Skeletal muscle satellite cell (primary cell): ENCODE data around the gene TMPRSS5. TPM values are rescaled to one million over a fixed set of nuclear protein-coding genes. Genes with fewer than 3 reads are reported as not detected.

ENCODE experiments used
- H3K27me3 ChIP-seq: 2 replicates; pipeline ENCODE4 v1.7.0; 2013; ENCODE audit warnings: low read length; ENCODE audit not compliant: control insufficient read depth, insufficient read depth
- H3K36me3 ChIP-seq: 2 replicates; pipeline ENCODE4 v1.7.0; 2013; ENCODE audit warnings: mild to moderate bottlenecking, control low read depth, low read length; ENCODE audit not compliant: insufficient read depth
- H3K4me1 ChIP-seq: 2 replicates; pipeline ENCODE4 v1.7.0; 2013; ENCODE audit warnings: low read length; ENCODE audit not compliant: control insufficient read depth, insufficient read depth
- H3K4me2 ChIP-seq: 2 replicates; pipeline ENCODE4 v1.7.0; 2013; ENCODE audit warnings: mild to moderate bottlenecking, low read length
- H3K4me3 ChIP-seq: 2 replicates; pipeline ENCODE4 v1.7.0; 2013; ENCODE audit warnings: low read length
- H3K9ac ChIP-seq: 2 replicates; pipeline ENCODE4 v1.7.0; 2013; ENCODE audit warnings: mild to moderate bottlenecking, low read depth, low read length, moderate library complexity
- H3K9me3 ChIP-seq: replicated peaks from 2 replicates; pipeline ENCODE4 v1.7.0; 2013; ENCODE audit warnings: mild to moderate bottlenecking, control low read depth, low read length
- total RNA-seq: library from RNA; depleted of rRNA; stranded (reverse); fragments of >200 nt; gene quantifications from 2 replicates; pipeline ENCODE4 v1.2.3, GENCODE V29; 2012; rRNA removed

The TMPRSS5 gene
- 0.22 TPM in 1 of 2 replicates, not detected in the other for total RNA-seq

DNA sequence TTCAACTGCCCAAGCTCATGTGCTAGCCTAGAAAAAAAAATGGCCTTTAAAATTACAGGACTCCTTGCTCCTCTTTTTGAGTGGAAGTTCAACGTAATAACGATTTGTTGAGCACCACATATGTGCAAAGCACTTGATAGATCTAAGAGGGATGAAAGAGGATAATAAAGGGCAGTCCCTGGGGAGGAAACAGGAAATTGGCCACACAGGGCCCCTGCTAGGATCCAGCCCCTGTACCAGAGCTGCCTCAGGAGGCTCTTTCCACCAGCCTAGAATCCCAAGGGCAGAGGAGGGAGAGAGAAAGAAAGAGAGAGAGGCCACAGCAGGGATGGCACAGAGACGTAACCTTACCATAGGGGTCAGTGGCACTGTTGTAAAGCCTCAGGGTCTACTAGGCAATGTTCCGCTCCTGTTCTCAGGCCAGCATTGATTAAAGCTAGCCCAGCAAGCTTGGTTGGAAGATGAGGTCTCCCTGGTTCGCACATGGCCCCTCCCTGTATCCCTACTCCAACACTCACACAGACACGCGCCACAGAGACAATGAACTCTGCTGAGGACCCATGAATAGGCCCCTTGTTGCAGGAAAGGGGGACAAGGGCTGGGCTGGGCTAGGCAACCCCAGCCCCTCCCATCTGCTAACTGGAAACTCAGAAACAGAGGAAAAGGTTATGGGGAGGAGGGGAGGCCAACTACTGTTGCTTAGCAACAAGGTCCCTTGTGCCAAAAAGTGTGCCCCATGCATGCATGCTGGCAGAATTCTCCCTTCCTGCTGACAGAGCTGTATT lies at the start of gene TMPRSS5:
Gene TMPRSS5 (minus strand): TSS at position 438 of the 785 bp plus-strand sequence. CDS start 84 bp downstream, at position 354.
- Histone ChIP-seq H3K36me3 (no peaks in the 10 kb centered on the region), H3K27me3 (no peaks in the 10 kb centered on the region), H3K4me3 (no peak within 1 kb of the TSS), H3K9ac (no peak within 1 kb of the TSS), H3K9me3 (no peaks in the 10 kb centered on the region), H3K4me2 (no peak within 1 kb of the TSS), H3K4me1 (no peaks in the 10 kb centered on the region)

DNA sequence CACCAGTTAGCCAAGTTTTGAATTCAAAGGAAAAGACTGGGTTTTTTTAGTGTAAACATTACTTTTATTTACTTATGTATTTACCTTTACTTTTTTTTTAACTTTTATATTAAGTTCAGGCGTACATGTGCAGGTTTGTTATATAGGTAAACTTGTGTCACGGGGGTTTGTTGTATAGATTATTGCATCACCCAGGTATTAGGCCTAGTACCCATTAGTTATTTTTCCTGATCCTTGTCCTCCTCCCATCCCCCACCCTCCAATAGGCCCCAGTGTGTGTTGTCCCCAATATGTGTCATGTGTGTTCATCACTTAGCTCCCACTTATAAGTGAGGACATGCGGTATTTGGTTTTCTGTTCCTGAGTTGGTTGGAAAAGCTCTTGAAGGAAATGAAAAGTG lies 46.8 kb upstream of the TMPRSS5 start:
- Histone ChIP-seq H3K4me1 (no peaks in the 10 kb centered on the region), H3K9me3 (no peaks in the 10 kb centered on the region), H3K27me3 (no peaks in the 10 kb centered on the region), H3K9ac (no peak overlapping the region), H3K4me3 (no peak overlapping the region), H3K36me3 (peaks cover 26% of the 10 kb centered on the region), H3K4me2 (no peak overlapping the region)

DNA sequence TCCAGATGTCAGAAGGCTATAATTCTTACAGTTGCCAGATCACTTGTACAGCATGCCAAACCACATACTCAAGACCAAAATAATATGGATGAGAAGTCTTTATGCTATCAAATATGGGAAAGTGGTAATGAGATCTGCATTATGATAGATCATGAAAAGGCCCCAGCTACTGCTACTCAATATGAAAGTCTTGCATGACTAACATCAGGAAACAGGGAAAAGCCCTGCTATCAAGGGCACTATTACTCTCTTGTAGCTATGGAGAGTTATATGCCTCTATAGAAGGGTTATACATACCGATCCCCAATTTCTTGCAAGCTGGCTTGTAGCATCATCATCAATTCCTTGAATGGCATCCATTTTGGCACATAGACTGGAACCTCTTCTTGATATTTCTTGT lies 30.2 kb upstream of the TMPRSS5 start:
- Histone ChIP-seq H3K4me3 (no peak overlapping the region), H3K36me3 (peaks cover 49% of the 10 kb centered on the region), H3K9ac (no peak overlapping the region), H3K9me3 (no peaks in the 10 kb centered on the region), H3K27me3 (no peaks in the 10 kb centered on the region), H3K4me1 (no peaks in the 10 kb centered on the region), H3K4me2 (no peak overlapping the region)

DNA sequence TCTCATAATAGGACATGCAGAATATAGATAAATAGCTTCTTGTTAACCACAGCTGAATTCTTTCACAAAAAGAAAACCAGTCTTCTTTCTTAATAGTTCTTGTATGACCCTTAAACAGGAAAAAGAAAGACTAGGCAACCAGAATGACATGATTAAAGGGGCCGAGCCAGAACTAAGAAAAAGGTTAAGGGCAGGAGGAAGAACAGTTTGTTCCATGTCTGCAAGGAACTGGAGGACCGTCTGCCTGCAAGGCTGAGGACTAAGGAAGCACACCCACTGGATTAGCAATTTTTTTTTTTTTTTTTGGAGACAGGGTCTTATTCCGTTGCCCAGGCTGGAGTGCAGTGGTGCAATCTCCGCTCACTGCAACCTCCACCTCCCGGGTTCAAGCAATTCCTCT lies 26.0 kb upstream of the TMPRSS5 start:
- Histone ChIP-seq H3K4me1 (peaks cover 23% of the 10 kb centered on the region), H3K9ac (no peak overlapping the region), H3K27me3 (no peaks in the 10 kb centered on the region), H3K36me3 (peaks cover 30% of the 10 kb centered on the region), H3K4me3 (no peak overlapping the region), H3K9me3 (no peaks in the 10 kb centered on the region), H3K4me2 (no peak overlapping the region)

DNA sequence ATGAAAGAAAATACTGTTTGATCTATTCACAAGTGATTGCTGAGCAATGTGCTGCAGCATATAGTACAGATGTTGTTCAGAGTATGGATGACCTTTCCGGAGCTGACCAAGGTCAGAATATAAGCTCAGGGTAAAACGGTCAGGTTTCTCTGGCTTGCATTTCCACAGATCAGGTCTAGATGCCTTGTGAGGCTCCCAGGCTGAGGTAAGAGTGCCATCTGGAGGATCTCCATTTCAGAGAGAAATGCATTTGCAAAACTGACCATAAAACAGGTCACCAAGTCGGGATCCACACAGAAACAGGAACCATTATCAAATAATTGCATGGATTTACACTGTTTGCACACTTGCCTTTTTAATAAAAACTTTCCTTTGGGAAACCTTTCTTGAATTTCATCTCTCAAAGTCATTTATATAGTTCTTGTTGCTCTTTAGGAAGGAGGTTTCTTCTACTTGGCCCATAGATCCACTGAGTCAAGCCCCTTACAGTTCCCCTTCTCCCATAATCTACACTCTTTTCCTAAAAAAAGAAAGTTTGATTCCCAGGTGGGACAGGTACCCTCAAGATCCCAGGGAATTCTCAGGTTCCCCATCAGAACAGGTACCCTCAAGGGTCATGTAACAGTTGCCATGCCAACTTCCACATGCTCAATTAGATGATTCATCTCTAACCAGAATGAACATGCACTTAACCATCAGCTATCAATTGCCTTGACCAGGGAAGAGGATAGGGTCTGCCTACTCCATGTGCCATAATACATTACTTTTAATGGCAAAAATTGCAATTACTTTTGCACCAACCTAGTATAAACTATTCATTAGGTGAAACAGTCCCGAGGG lies 25.0 kb upstream of the TMPRSS5 start:
- Histone ChIP-seq H3K36me3 (peaks cover 21% of the 10 kb centered on the region), H3K9me3 (no peaks in the 10 kb centered on the region), H3K9ac (no peak overlapping the region), H3K4me1 (peaks cover 23% of the 10 kb centered on the region), H3K4me3 (no peak overlapping the region), H3K4me2 (no peak overlapping the region), H3K27me3 (no peaks in the 10 kb centered on the region)

DNA sequence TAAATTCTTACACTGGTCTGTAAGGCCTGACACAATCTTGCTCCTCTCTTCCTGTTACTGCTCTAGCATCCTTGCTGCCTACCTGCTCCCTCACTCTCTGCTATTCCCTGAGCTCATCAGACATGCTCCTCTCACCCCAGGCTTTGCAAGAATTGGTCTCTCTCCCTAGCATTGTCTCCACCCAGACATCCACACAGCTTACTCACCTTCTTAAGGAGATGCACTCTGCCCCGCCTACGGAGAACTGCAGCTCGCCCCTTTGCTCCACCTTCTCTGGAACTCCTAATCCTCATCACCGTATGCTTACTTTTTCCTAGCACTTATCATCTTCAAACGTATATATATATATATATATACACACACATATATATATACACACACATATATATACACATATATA lies 23.3 kb upstream of the TMPRSS5 start:
- Histone ChIP-seq H3K36me3 (peaks cover 18% of the 10 kb centered on the region), H3K4me3 (no peak overlapping the region), H3K4me1 (peaks cover 23% of the 10 kb centered on the region), H3K9ac (no peak overlapping the region), H3K27me3 (no peaks in the 10 kb centered on the region), H3K9me3 (no peaks in the 10 kb centered on the region), H3K4me2 (no peak overlapping the region)

DNA sequence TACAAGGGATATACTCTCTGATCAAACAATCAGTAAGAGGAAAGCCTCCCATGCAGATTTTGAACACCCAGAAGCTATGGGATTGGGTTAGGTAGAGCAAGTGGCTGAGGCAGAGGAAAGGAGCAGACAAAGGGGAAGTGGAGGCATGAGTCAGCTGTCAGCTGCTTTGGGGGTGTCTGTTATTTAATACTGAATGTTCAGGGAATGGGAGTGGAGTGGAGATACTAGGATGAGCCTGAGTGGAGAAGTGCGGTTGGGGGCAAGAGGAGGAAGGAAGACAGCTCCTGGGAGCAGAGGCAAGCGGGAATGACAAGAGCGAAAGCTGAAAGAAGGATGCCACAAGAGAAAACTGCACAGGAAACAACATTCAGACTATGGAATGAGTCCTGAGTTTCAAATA lies 22.7 kb upstream of the TMPRSS5 start:
- Histone ChIP-seq H3K4me1 (peaks cover 23% of the 10 kb centered on the region), H3K27me3 (no peaks in the 10 kb centered on the region), H3K9me3 (no peaks in the 10 kb centered on the region), H3K36me3 (peaks cover 16% of the 10 kb centered on the region), H3K9ac (no peak overlapping the region), H3K4me3 (no peak overlapping the region), H3K4me2 (no peak overlapping the region)

DNA sequence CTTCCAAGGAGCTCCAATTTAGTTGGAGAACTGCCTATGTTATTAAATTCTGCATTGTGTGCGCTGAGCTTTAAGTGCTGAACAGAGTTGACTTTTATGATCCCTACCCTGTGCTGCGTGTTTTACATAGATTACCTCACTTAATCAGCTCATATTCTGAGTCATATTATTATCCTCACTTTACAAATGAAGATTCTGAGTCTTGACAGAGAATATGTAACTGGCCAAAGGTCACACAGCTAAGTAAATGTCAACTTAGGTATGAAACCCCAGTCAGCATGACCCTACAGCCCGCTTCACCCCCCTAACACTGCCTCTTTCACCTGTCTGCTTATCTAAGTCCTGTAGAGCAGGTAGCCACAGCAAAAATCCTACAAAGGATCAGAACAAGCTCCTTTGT lies 19.8 kb upstream of the TMPRSS5 start:
- Histone ChIP-seq H3K4me2 (no peak overlapping the region), H3K27me3 (no peaks in the 10 kb centered on the region), H3K9me3 (no peaks in the 10 kb centered on the region), H3K4me3 (no peak overlapping the region), H3K9ac (no peak overlapping the region), H3K4me1 (peaks cover 23% of the 10 kb centered on the region), H3K36me3 (no peaks in the 10 kb centered on the region)

DNA sequence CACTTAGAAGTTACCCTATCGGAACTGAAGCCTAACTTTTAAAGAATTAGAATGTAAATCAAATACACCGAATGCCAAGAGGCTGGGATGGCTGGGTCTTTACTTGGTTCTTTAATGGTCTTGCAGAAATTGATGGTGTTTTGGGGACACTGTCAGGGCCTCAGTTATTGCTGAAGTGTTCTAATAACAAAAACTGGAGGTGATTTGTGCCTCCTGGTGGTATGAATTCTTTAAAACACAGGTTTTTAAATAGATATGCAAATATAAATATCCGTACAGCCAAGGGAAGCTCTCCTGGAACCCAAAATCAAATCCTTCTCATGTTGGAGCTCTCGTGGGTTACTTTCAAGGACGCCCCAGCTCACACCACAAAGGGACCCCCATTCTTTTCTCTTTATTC lies 19.3 kb upstream of the TMPRSS5 start:
- H3K9ac ChIP-seq: no peak overlapping the region
- H3K36me3 ChIP-seq: no peaks in the 10 kb centered on the region
- H3K27me3 ChIP-seq: no peaks in the 10 kb centered on the region
- peaks cover 18% of the 10 kb centered on the region for H3K4me1 ChIP-seq
- no peaks in the 10 kb centered on the region for H3K9me3 ChIP-seq
- no peak overlapping the region for H3K4me3 ChIP-seq
- H3K4me2 ChIP-seq: no peak overlapping the region

DNA sequence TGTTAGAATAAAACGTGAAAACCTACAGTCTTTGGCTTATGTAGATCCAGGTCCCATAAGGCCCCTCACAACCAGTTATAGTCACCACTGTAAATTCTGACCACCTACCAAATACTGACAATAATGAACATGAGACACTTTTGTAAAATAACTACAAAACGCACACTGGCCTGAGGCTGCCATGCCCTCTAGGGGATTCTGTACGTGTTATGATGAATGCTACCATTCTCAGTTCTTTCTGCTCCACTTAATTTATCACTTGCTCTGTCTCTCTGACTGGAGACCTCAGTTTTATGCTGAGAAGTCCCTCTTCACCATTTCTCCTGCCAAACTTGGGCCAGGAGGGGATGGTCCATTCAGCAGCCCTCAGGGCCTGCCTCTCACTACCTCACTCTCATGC lies 18.7 kb upstream of the TMPRSS5 start:
- no peaks in the 10 kb centered on the region for H3K9me3 ChIP-seq
- H3K4me3 ChIP-seq: no peak overlapping the region
- H3K27me3 ChIP-seq: no peaks in the 10 kb centered on the region
- H3K4me2 ChIP-seq: no peak overlapping the region
- H3K4me1 ChIP-seq: peaks cover 12% of the 10 kb centered on the region
- no peak overlapping the region for H3K9ac ChIP-seq
- no peaks in the 10 kb centered on the region for H3K36me3 ChIP-seq

DNA sequence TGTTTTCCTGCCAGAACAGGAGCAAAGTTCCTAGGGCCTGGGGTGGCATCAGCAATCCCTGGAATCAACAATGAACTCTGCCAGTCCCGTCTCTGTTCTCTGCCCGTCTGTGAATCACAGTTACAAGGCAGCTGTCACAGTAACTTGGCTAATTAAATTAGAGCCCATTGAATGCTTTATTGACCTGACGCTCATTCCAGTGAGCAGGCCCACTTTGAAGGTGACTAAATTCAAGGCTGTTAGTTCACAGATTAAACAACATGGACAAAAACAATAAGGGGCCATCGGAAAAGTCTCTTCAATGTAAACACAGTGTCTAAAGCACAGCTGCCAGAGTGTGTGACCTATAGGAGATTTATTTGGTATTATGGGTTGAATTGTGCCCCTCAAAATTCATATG lies 17.7 kb upstream of the TMPRSS5 start:
- no peaks in the 10 kb centered on the region for H3K9me3 ChIP-seq
- no peaks in the 10 kb centered on the region for H3K27me3 ChIP-seq
- H3K4me1 ChIP-seq: peaks cover 3% of the 10 kb centered on the region
- no peak overlapping the region for H3K4me2 ChIP-seq
- no peaks in the 10 kb centered on the region for H3K36me3 ChIP-seq
- no peak overlapping the region for H3K9ac ChIP-seq
- H3K4me3 ChIP-seq: no peak overlapping the region
